Breast epithelium (tissue), 4 donors: ENCODE data around the gene APAF1. TPM values are rescaled to one million over a fixed set of nuclear protein-coding genes. Genes with fewer than 3 reads are reported as not detected.

ENCODE experiments used
- DNase-seq, 2 donors: peaks; one replicate each; pipeline ENCODE4 v3.0.0-alpha.2; 2019; ENCODE audit warnings: low spot score in 2 of 2
- H3K27ac ChIP-seq, 2 donors: fragments of 200-600 bp; sonication (generic) in 1 of 2; one replicate each; pipeline ENCODE4 v1.5.1; 2016 to 2019; ENCODE audit warnings: mild to moderate bottlenecking in 1 of 2
- H3K27me3 ChIP-seq, 2 donors: fragments of 200-600 bp; sonication (generic) in 1 of 2; one replicate each; pipeline versions ENCODE4 v1.5.1 to v1.6.0; 2017 to 2019; ENCODE audit warnings: control low read depth in 1 of 2, mild to moderate bottlenecking in 1 of 2
- H3K36me3 ChIP-seq: fragments of 200-600 bp; one replicate; pipeline ENCODE4 v1.5.1; 2019
- H3K4me1 ChIP-seq, 2 donors: fragments of 200-600 bp; sonication (generic); one replicate each; pipeline ENCODE4 v1.5.1; 2016 to 2019; ENCODE audit warnings: control low read depth in 1 of 2
- H3K4me3 ChIP-seq, 3 donors: fragments of 200-600 bp; sonication (generic); 1 replicate in 2 of 3; 2 replicates in 1 of 3; pipeline ENCODE4 v1.5.1; 2016 to 2019; ENCODE audit warnings: mild to moderate bottlenecking in 3 of 3, moderate library complexity in 2 of 3
- H3K9me3 ChIP-seq, 2 donors: fragments of 200-600 bp; sonication (generic) in 1 of 2; one replicate each; pipeline ENCODE4 v1.5.1; 2016 to 2019; ENCODE audit warnings: control low read depth in 1 of 2
- POLR2A ChIP-seq: fragments of 450-650 bp; IDR thresholded peaks from one replicate; pipeline ENCODE4 v1.6.1; 2016; ENCODE audit warnings: antibody characterized with exemption, mild to moderate bottlenecking, moderate library complexity
- POLR2AphosphoS5 ChIP-seq, 3 donors: sonication (generic); formaldehyde crosslinking; IDR thresholded peaks; one replicate each; pipeline ENCODE4 v1.6.1; 2017; ENCODE audit warnings: antibody characterized with exemption in 3 of 3
- intact Hi-C: fragments of 100-400 bp; cut with DNase I; formaldehyde crosslinking; loops from one replicate; pipeline ENCODE4 v1.15.1; 2023; ENCODE audit warnings: low total_unique reads
- total RNA-seq, 3 donors: library from RNA; depleted of rRNA; stranded (reverse); fragments of >200 nt; gene quantifications; one replicate each; pipeline ENCODE4 v1.1.0, GENCODE V29; 2016
- TF ChIP-seq, protein P1 (sequence below), 3 donors: fragments of 450-650 bp; IDR thresholded peaks; one replicate each; pipeline ENCODE4 v1.5.1; 2016 to 2017; ENCODE audit warnings: antibody characterized with exemption in 3 of 3, mild to moderate bottlenecking in 3 of 3, moderate library complexity in 3 of 3

Gene APAF1
- total RNA-seq, 3 donors from 2014 or later, result 10.1 to 18.1 (median 16.4) TPM

DNA sequence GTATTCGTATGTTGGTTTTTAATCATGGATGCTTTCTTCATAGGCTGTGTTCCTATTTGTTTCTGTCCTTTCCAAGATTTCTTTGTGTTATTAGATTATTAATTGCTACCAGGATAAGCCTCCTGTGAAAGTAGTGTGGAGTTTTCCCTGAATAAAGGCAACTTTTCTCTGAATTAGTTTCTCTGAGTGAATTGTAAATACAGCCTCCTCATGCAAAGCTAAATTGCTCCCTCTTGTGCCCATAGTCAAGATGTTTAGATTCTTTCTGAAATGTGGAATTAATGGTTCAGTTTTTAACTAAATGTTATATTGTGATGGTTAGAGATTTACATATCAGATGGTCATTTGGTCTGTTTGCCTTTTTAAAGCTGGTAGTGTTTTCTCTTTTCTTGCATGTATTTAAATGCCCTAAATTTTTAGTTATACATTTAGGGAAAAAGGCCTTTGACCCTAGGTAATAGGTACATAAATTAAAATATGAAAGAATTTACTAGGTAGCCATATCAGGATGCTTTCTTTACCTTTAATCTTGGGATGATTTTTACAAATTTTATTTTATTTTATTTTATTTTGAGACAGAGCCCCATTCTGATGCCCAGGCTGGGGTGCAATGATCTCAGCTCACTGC lies 8.9 kb downstream of the APAF1 start:
- TF ChIP-seq, protein P1, sequence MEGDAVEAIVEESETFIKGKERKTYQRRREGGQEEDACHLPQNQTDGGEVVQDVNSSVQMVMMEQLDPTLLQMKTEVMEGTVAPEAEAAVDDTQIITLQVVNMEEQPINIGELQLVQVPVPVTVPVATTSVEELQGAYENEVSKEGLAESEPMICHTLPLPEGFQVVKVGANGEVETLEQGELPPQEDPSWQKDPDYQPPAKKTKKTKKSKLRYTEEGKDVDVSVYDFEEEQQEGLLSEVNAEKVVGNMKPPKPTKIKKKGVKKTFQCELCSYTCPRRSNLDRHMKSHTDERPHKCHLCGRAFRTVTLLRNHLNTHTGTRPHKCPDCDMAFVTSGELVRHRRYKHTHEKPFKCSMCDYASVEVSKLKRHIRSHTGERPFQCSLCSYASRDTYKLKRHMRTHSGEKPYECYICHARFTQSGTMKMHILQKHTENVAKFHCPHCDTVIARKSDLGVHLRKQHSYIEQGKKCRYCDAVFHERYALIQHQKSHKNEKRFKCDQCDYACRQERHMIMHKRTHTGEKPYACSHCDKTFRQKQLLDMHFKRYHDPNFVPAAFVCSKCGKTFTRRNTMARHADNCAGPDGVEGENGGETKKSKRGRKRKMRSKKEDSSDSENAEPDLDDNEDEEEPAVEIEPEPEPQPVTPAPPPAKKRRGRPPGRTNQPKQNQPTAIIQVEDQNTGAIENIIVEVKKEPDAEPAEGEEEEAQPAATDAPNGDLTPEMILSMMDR (IDR thresholded peaks at IDR 0.05), result peak in 2 of 3 donors; percentile 29 to 58
- TF ChIP-seq POLR2AphosphoS5 (IDR thresholded peaks at IDR 0.05), result no peak
- Histone ChIP-seq H3K36me3 (peaks cover 5% of the 10 kb centered on the region), H3K4me3 (no peak overlapping the region)

DNA sequence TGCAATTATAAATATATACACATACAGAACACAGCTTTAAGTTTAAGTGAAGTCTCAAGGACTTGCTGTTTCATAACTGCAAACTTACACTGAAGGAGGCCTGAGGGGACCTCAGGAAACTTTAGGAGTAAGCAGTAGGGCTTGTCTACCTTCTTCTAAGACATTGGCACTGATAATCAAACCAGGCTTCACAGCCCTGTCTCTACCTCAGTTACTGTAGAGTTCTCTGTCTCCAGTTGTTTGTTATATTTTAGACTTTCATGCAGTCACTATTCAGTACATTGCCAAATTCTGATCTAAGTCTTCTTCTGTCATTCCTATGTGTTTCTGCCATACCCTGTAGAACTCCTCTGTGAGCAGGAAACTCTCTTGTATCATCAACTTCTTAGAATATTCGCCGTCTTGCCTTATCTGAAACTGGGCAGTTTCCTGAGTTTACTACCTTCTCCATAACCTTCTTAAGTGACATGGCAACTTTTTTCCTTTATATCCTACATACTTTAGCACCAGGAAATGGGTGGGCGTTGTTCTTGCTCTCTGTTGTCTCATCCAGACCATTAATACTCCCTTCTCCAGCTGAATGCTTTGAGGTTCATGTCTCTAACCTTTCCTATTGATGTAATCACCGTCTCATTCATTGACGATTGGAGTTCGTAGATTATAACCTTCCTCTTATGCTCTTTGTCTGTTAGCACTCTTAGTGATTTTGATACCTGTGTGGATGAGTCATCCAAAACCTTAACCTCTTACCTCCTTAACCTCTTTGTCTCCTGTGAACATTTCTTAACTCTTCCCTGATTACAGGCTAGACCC lies 11.4 kb downstream of the APAF1 start:
- TF ChIP-seq, protein P1 (IDR thresholded peaks at IDR 0.05), result no peak
- TF ChIP-seq POLR2AphosphoS5 (IDR thresholded peaks at IDR 0.05), result no peak
- no peak for TF ChIP-seq POLR2A
- H3K9me3 ChIP-seq, result no peaks in the 10 kb centered on the region
- H3K27ac ChIP-seq, result no peak overlapping the region
- H3K4me1 ChIP-seq, result no peaks in the 10 kb centered on the region
- no peak overlapping the region for H3K4me3 ChIP-seq
- intact Hi-C loops, result no loop called here
- H3K36me3 ChIP-seq, result no peaks in the 10 kb centered on the region
- H3K27me3 ChIP-seq, result no peaks in the 10 kb centered on the region
- no peak for DNase-seq

More for the DNA sequence above, 8.9 kb downstream of the APAF1 start:
- Histone ChIP-seq H3K27ac (no peak overlapping the region), H3K9me3 (no peaks in the 10 kb centered on the region), H3K27me3 (no peaks in the 10 kb centered on the region), H3K4me1 (no peaks in the 10 kb centered on the region)
- intact Hi-C loops, result no loop called here
- no peak for DNase-seq

DNA sequence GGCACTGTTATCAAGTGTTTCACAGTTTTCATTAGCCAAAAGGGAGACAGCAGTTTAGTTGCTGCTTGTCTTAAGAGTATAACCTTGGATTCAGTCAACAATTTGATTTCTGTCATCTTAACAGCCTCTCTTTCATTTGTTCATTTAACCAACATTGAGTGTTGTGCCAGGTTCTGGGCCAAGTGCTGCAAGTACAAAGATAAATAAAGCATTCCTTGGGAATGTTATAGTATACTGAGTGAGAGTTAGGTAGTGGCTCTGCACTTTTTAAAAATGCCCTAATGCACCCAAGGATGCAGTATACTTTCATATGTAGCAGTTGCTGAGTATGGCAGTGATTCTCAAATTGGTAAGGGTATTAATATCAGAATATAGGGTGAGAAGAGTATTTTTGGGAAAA lies 15.4 kb downstream of the APAF1 start:
- TF ChIP-seq POLR2AphosphoS5 (IDR thresholded peaks at IDR 0.05) (no peak), POLR2A (no peak)
- TF ChIP-seq, protein P1 (IDR thresholded peaks at IDR 0.05), result no peak
- no peaks in the 10 kb centered on the region for H3K9me3 ChIP-seq
- intact Hi-C loops, result no loop called here
- no peaks in the 10 kb centered on the region for H3K27me3 ChIP-seq
- no peak for DNase-seq
- H3K27ac ChIP-seq, result no peak overlapping the region
- H3K4me3 ChIP-seq, result no peak overlapping the region
- H3K36me3 ChIP-seq, result no peaks in the 10 kb centered on the region
- no peaks in the 10 kb centered on the region for H3K4me1 ChIP-seq

DNA sequence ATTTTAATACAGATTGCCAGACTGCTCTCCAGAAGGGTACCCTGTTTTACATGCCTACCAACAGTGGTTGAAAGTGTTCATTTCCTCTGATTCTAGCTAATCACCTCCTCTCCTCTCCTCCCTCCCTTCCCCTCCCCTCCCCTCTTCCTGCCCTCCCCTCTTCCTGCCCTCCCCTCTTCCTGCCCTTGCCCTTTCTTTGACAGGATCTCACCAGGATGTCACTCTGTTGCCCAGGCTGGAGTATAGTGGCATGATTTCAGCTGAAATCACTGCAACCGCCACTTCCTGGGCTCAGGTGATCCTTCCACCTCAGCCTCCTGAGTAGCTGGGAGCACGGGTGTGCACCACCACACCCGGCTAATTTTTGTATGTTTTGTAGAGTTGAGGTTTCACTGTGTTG lies 24.7 kb downstream of the APAF1 start:
- Histone ChIP-seq H3K9me3 (no peaks in the 10 kb centered on the region), H3K4me3 (no peak overlapping the region), H3K27ac (no peak overlapping the region), H3K4me1 (no peaks in the 10 kb centered on the region), H3K27me3 (no peaks in the 10 kb centered on the region), H3K36me3 (no peaks in the 10 kb centered on the region)
- TF ChIP-seq POLR2AphosphoS5 (IDR thresholded peaks at IDR 0.05), result no peak
- no peak for TF ChIP-seq POLR2A
- TF ChIP-seq, protein P1 (IDR thresholded peaks at IDR 0.05), result no peak
- intact Hi-C loops, result no loop called here
- no peak for DNase-seq

DNA sequence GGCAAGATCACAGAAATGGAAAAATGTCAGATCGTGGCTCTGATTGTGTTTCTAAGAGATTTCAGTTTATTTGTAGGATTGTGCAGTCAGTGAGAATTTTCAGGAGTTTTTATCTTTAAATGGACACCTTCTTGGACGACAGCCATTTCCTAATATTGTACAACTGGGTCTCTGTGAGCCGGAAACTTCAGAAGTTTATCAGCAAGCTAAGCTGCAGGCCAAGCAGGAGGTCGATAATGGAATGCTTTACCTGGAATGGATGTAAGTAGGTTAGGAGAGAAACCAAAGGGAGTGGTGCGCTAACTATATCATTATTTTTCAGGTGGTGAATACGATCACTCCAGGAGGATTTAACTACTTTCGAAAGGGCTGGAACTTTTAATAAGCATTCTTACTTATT lies 26.4 kb downstream of the APAF1 start:
- intact Hi-C loops, result no loop called here
- no peak for TF ChIP-seq POLR2AphosphoS5 (IDR thresholded peaks at IDR 0.05)
- no peak for TF ChIP-seq POLR2A
- TF ChIP-seq, protein P1 (IDR thresholded peaks at IDR 0.05), result no peak
- DNase-seq, result no peak
- Histone ChIP-seq H3K36me3 (no peaks in the 10 kb centered on the region), H3K4me1 (no peaks in the 10 kb centered on the region), H3K27me3 (no peaks in the 10 kb centered on the region), H3K27ac (no peak overlapping the region), H3K9me3 (no peaks in the 10 kb centered on the region), H3K4me3 (no peak overlapping the region)
